GM23338 (cell line): Measurements from ENCODE around the gene METTL14. TPM values are rescaled to one million over a fixed set of nuclear protein-coding genes. Genes with fewer than 3 reads are reported as not detected.
A peak's percentile ranks its signal among the peaks of the same experiment; 100 is the strongest.

Experiments
- ATAC-seq: fragments of 200-7000 bp; cut with Tn5 transposase; 3 replicates; pipeline ENCODE4 v1.9.1; 2020
- DNase-seq: peaks from one replicate; pipeline ENCODE4 v3.0.0-alpha.2; 2015; ENCODE audit warnings: low spot score
- H2AFZ ChIP-seq: fragments of 200-600 bp; sonication (generic); 2 replicates; pipeline ENCODE4 v1.8.0; 2016; ENCODE audit warnings: antibody characterized with exemption, mild to moderate bottlenecking, moderate library complexity
- H3F3A ChIP-seq: fragments of 200-600 bp; sonication (generic); replicated peaks from 2 replicates; pipeline ENCODE4 v1.8.0; 2017; ENCODE audit warnings: antibody characterized with exemption, mixed run types, low read depth
- H3K27ac ChIP-seq: fragments of 200-600 bp; sonication (generic); 2 replicates; pipeline ENCODE4 v1.6.1; 2016; ENCODE audit warnings: low read depth
- H3K27me3 ChIP-seq: fragments of 200-600 bp; sonication (generic); 2 replicates; pipeline ENCODE4 v1.8.0; 2016; ENCODE audit warnings: mild to moderate bottlenecking, mixed run types, moderate library complexity; ENCODE audit not compliant: insufficient read depth
- H3K36me3 ChIP-seq: fragments of 200-600 bp; sonication (generic); 2 replicates; pipeline ENCODE4 v1.8.0; 2016; ENCODE audit warnings: mild to moderate bottlenecking; ENCODE audit not compliant: insufficient read depth
- H3K4me1 ChIP-seq: fragments of 200-600 bp; sonication (generic); 2 replicates; pipeline ENCODE4 v1.8.0; 2016; ENCODE audit warnings: mild to moderate bottlenecking, moderate library complexity; ENCODE audit not compliant: insufficient read depth
- H3K4me2 ChIP-seq: fragments of 200-600 bp; sonication (generic); 2 replicates; pipeline ENCODE4 v1.7.1; 2017; ENCODE audit warnings: mixed run types
- H3K4me3 ChIP-seq: fragments of 200-600 bp; sonication (generic); 2 replicates; pipeline ENCODE4 v1.6.1; 2016; ENCODE audit warnings: mixed run types
- H3K79me2 ChIP-seq: fragments of 200-600 bp; sonication (generic); replicated peaks from 2 replicates; pipeline ENCODE4 v1.8.0; 2017; ENCODE audit warnings: mild to moderate bottlenecking; ENCODE audit not compliant: insufficient read depth
- H3K9me2 ChIP-seq: fragments of 200-600 bp; sonication (generic); 2 replicates; pipeline ENCODE4 v1.8.0; 2017; ENCODE audit not compliant: insufficient read depth
- H4K20me1 ChIP-seq: fragments of 200-600 bp; sonication (generic); replicated peaks from 2 replicates; pipeline ENCODE4 v1.8.0; 2017; ENCODE audit warnings: mild to moderate bottlenecking; ENCODE audit not compliant: insufficient read depth
- H3K27ac Mint-ChIP-seq: 2 replicates; pipeline ENCODE4 v1.8.0; 2020; ENCODE audit warnings: inconsistent platforms, mild to moderate bottlenecking, moderate library complexity, mixed read lengths
- H3K27me3 Mint-ChIP-seq: 3 replicates; pipeline ENCODE4 v1.8.0; 2022; ENCODE audit warnings: low read depth, mild to moderate bottlenecking, moderate library complexity, mixed read lengths, inconsistent platforms; ENCODE audit not compliant: insufficient read depth, poor library complexity
- H3K36me3 Mint-ChIP-seq: 3 replicates; pipeline ENCODE4 v1.8.0; 2021; ENCODE audit warnings: low read depth, mild to moderate bottlenecking, inconsistent platforms, moderate library complexity, mixed read lengths
- H3K4me1 Mint-ChIP-seq: 3 replicates; pipeline ENCODE4 v1.8.0; 2020; ENCODE audit warnings: mild to moderate bottlenecking, inconsistent platforms, mixed read lengths
- H3K4me3 Mint-ChIP-seq: 3 replicates; pipeline ENCODE4 v1.8.0; 2021; ENCODE audit warnings: moderate library complexity, mild to moderate bottlenecking, inconsistent platforms, mixed read lengths
- H3K9me3 Mint-ChIP-seq: 3 replicates; pipeline ENCODE4 v1.8.0; 2020; ENCODE audit warnings: moderate library complexity, mild to moderate bottlenecking, inconsistent platforms, mixed read lengths
- CREB1 ChIP-seq: fragments of 250-450 bp; sonication (Bioruptor Pico); IDR thresholded peaks from 2 replicates; pipeline ENCODE4 v1.5.0; 2020; ENCODE audit warnings: low read depth, mild to moderate bottlenecking, moderate library complexity
- CTCF ChIP-seq, 2 experiments: fragments of 200-600 bp in 1 of 2; sonication (generic) in 1 of 2; conservative IDR thresholded peaks; 2 replicates each; pipeline versions ENCODE4 v1.5.1 to v1.6.1; 2016 to 2017; ENCODE audit warnings: antibody characterized with exemption in 2 of 2, low read depth in 2 of 2, mild to moderate bottlenecking in 2 of 2, moderate library complexity in 1 of 2
- EZH2 ChIP-seq: fragments of 200-600 bp; sonication (generic); IDR thresholded peaks from one replicate; pipeline ENCODE4 v1.8.0; 2017; ENCODE audit warnings: antibody characterized with exemption, mild to moderate bottlenecking, low read depth; ENCODE audit not compliant: unreplicated experiment
- EZH2phosphoT487 ChIP-seq: fragments of 200-600 bp; sonication (generic); IDR thresholded peaks from one replicate; pipeline ENCODE4 v1.8.1; 2018; ENCODE audit warnings: antibody characterized with exemption; ENCODE audit not compliant: unreplicated experiment
- JUNB ChIP-seq: IDR thresholded peaks from one replicate; pipeline ENCODE4 v1.6.1; 2016; ENCODE audit warnings: antibody characterized with exemption; ENCODE audit not compliant: unreplicated experiment
- NANOG ChIP-seq: IDR thresholded peaks from 2 replicates; pipeline ENCODE4 v1.6.1; 2016; ENCODE audit warnings: antibody characterized with exemption, borderline replicate concordance
- POLR2AphosphoS5 ChIP-seq: IDR thresholded peaks from 2 replicates; pipeline ENCODE4 v1.6.1; 2016; ENCODE audit warnings: antibody characterized with exemption, low read depth
- REST ChIP-seq: IDR thresholded peaks from one replicate; pipeline ENCODE4 v1.6.1; 2018; ENCODE audit warnings: antibody characterized with exemption; ENCODE audit not compliant: unreplicated experiment
- STAT1 ChIP-seq: IDR thresholded peaks from one replicate; pipeline ENCODE4 v1.6.1; 2016; ENCODE audit warnings: antibody characterized with exemption; ENCODE audit not compliant: unreplicated experiment
- ZNF114 ChIP-seq: fragments of 250-450 bp; sonication (Bioruptor Pico); IDR thresholded peaks from 2 replicates; pipeline ENCODE4 v1.5.0; 2020; ENCODE audit warnings: mild to moderate bottlenecking, moderate library complexity
- ZNF331 ChIP-seq: fragments of 250-450 bp; sonication (Bioruptor Pico); IDR thresholded peaks from 2 replicates; pipeline ENCODE4 v1.5.0; 2020; ENCODE audit warnings: low read depth, mild to moderate bottlenecking, moderate library complexity
- polyA plus RNA-seq: library from polyadenylated mRNA; unstranded; fragments of >200 nt; fragmentation: Nextera tagmentation; extraction: Ambion mirVana; gene quantifications from 2 replicates; pipeline ENCODE4 v1.2.1, GENCODE V29; 2016
- total RNA-seq: library from RNA; depleted of rRNA; stranded (reverse); fragments of >200 nt; shearing (Covaris generic); gene quantifications from 2 replicates; pipeline ENCODE4 v1.2.3, GENCODE V29; 2014
- TF ChIP-seq, protein P1 (sequence below): IDR thresholded peaks from 2 replicates; pipeline ENCODE4 v1.6.1; 2016; ENCODE audit warnings: antibody characterized with exemption
- TF ChIP-seq, protein P2 (sequence below): fragments of 250-450 bp; sonication (Bioruptor Pico); IDR thresholded peaks from 2 replicates; pipeline ENCODE4 v1.5.0; 2020; ENCODE audit warnings: mild to moderate bottlenecking, moderate library complexity

METTL14 gene
- total and polyA plus RNA-seq, 2 experiments from 2014 or later, result 39.3 to 56.8 TPM

- no peak for TF ChIP-seq POLR2AphosphoS5
- TF ChIP-seq EZH2phosphoT487, result no peak
- no peak for TF ChIP-seq ZNF331 (CRISPR knock-in tag)
- no peak for TF ChIP-seq STAT1
- TF ChIP-seq ZNF114 (CRISPR knock-in tag), result no peak
- TF ChIP-seq EZH2, result no peak
- no peak for TF ChIP-seq NANOG
- TF ChIP-seq CTCF (conservative IDR thresholded peaks at IDR 0.05; ENCODE audit: low read depth in 2 of 2), result no peak
- TF ChIP-seq JUNB, result no peak
- TF ChIP-seq, protein P1, sequence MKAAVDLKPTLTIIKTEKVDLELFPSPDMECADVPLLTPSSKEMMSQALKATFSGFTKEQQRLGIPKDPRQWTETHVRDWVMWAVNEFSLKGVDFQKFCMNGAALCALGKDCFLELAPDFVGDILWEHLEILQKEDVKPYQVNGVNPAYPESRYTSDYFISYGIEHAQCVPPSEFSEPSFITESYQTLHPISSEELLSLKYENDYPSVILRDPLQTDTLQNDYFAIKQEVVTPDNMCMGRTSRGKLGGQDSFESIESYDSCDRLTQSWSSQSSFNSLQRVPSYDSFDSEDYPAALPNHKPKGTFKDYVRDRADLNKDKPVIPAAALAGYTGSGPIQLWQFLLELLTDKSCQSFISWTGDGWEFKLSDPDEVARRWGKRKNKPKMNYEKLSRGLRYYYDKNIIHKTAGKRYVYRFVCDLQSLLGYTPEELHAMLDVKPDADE, result no peak
- no peak for TF ChIP-seq CREB1
- TF ChIP-seq, protein P2, sequence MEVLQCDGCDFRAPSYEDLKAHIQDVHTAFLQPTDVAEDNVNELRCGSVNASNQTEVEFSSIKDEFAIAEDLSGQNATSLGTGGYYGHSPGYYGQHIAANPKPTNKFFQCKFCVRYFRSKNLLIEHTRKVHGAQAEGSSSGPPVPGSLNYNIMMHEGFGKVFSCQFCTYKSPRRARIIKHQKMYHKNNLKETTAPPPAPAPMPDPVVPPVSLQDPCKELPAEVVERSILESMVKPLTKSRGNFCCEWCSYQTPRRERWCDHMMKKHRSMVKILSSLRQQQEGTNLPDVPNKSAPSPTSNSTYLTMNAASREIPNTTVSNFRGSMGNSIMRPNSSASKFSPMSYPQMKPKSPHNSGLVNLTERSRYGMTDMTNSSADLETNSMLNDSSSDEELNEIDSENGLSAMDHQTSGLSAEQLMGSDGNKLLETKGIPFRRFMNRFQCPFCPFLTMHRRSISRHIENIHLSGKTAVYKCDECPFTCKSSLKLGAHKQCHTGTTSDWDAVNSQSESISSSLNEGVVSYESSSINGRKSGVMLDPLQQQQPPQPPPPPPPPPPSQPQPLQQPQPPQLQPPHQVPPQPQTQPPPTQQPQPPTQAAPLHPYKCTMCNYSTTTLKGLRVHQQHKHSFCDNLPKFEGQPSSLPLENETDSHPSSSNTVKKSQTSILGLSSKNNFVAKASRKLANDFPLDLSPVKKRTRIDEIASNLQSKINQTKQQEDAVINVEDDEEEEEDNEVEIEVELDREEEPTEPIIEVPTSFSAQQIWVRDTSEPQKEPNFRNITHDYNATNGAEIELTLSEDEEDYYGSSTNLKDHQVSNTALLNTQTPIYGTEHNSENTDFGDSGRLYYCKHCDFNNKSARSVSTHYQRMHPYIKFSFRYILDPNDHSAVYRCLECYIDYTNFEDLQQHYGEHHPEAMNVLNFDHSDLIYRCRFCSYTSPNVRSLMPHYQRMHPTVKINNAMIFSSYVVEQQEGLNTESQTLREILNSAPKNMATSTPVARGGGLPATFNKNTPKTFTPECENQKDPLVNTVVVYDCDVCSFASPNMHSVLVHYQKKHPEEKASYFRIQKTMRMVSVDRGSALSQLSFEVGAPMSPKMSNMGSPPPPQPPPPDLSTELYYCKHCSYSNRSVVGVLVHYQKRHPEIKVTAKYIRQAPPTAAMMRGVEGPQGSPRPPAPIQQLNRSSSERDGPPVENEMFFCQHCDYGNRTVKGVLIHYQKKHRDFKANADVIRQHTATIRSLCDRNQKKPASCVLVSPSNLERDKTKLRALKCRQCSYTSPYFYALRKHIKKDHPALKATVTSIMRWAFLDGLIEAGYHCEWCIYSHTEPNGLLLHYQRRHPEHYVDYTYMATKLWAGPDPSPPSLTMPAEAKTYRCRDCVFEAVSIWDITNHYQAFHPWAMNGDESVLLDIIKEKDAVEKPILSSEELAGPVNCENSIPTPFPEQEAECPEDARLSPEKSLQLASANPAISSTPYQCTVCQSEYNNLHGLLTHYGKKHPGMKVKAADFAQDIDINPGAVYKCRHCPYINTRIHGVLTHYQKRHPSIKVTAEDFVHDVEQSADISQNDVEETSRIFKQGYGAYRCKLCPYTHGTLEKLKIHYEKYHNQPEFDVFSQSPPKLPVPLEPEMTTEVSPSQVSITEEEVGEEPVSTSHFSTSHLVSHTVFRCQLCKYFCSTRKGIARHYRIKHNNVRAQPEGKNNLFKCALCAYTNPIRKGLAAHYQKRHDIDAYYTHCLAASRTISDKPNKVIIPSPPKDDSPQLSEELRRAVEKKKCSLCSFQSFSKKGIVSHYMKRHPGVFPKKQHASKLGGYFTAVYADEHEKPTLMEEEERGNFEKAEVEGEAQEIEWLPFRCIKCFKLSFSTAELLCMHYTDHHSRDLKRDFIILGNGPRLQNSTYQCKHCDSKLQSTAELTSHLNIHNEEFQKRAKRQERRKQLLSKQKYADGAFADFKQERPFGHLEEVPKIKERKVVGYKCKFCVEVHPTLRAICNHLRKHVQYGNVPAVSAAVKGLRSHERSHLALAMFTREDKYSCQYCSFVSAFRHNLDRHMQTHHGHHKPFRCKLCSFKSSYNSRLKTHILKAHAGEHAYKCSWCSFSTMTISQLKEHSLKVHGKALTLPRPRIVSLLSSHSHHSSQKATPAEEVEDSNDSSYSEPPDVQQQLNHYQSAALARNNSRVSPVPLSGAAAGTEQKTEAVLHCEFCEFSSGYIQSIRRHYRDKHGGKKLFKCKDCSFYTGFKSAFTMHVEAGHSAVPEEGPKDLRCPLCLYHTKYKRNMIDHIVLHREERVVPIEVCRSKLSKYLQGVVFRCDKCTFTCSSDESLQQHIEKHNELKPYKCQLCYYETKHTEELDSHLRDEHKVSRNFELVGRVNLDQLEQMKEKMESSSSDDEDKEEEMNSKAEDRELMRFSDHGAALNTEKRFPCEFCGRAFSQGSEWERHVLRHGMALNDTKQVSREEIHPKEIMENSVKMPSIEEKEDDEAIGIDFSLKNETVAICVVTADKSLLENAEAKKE, result no peak
- no peak for TF ChIP-seq REST
- Mint-ChIP-seq H3K4me3 (no peak overlapping the region), H3K4me1 (peaks cover 6% of the 10 kb centered on the region; the same call in 2 of the 3 replicates), H3K27ac (no peak overlapping the region), H3K27me3 (no peaks in the 10 kb centered on the region), H3K9me3 (no peaks in the 10 kb centered on the region), H3K36me3 (peaks cover 7% of the 10 kb centered on the region; the same call in 2 of the 3 replicates)
- H3K36me3 ChIP-seq, result peaks cover 22% of the 10 kb centered on the region
- H3K4me3 ChIP-seq, result no peak overlapping the region
- no peaks in the 10 kb centered on the region for H3K27me3 ChIP-seq
- peak; percentile 42; the same call in 2 of the 3 replicates for ATAC-seq
- H3K9me2 ChIP-seq, result no peaks in the 10 kb centered on the region
- H3K4me1 ChIP-seq, result peaks cover 3% of the 10 kb centered on the region; the same call in 1 of the 2 replicates
- no peak overlapping the region for H3K27ac ChIP-seq
- H3K4me2 ChIP-seq, result no peak overlapping the region
- no peaks in the 10 kb centered on the region for H3K79me2 ChIP-seq
- peaks cover 12% of the 10 kb centered on the region; the same call in 1 of the 2 replicates for H4K20me1 ChIP-seq
- H3F3A ChIP-seq, result peaks cover 3% of the 10 kb centered on the region
- H2AFZ ChIP-seq, result no peak overlapping the region
- peak; percentile 20 for DNase-seq
Observed at GRCh38 chr4:118723369-118723768, 38.2 kb downstream of the METTL14 start.
